Loucy (cell line): ENCODE measurements around the gene MGRN1.

Source experiments
- H2AFZ ChIP-seq: fragments of 200-600 bp; sonication (generic); 2 replicates; pipeline ENCODE4 v1.6.0; 2016; ENCODE audit warnings: antibody characterized with exemption, mild to moderate bottlenecking, low read length, moderate library complexity
- H3F3A ChIP-seq: fragments of 200-600 bp; 2 replicates; pipeline ENCODE4 v1.6.0; 2016; ENCODE audit warnings: antibody characterized with exemption, low read depth, mild to moderate bottlenecking
- H3K27me3 ChIP-seq: fragments of 200-600 bp; sonication (generic); 2 replicates; pipeline ENCODE4 v1.6.1; 2014; ENCODE audit warnings: low read length, mild to moderate bottlenecking; ENCODE audit not compliant: insufficient read depth, poor library complexity, severe bottlenecking
- H3K36me3 ChIP-seq: fragments of 200-600 bp; sonication (generic); 2 replicates; pipeline ENCODE4 v1.6.1; 2016; ENCODE audit warnings: low read length; ENCODE audit not compliant: insufficient read depth
- H3K4me1 ChIP-seq: fragments of 200-600 bp; sonication (generic); 2 replicates; pipeline ENCODE4 v1.5.1; 2014; ENCODE audit warnings: low read length, mild to moderate bottlenecking; ENCODE audit not compliant: insufficient read depth, poor library complexity, severe bottlenecking
- H3K4me2 ChIP-seq: fragments of 200-600 bp; sonication (generic); 2 replicates; pipeline ENCODE4 v1.6.0; 2014; ENCODE audit warnings: antibody characterized with exemption, low read length, low read depth, mild to moderate bottlenecking; ENCODE audit not compliant: poor library complexity, severe bottlenecking
- H3K4me3 ChIP-seq: fragments of 200-600 bp; sonication (generic); 2 replicates; pipeline ENCODE4 v1.5.1; 2014; ENCODE audit warnings: low read length, mild to moderate bottlenecking, mixed read lengths; ENCODE audit not compliant: poor library complexity, severe bottlenecking
- H3K79me2 ChIP-seq: fragments of 200-600 bp; sonication (generic); 2 replicates; pipeline ENCODE4 v1.6.1; 2014; ENCODE audit warnings: low read length; ENCODE audit not compliant: insufficient read depth
- H3K9ac ChIP-seq: fragments of 200-600 bp; sonication (generic); 2 replicates; pipeline ENCODE4 v1.6.0; 2014; ENCODE audit warnings: mild to moderate bottlenecking, low read depth, low read length, moderate library complexity; ENCODE audit not compliant: poor library complexity, severe bottlenecking
- H3K9me2 ChIP-seq: fragments of 200-600 bp; sonication (generic); replicated peaks from 2 replicates; pipeline ENCODE4 v1.6.1; 2016; ENCODE audit warnings: low read depth, low read length, mixed read lengths
- H3K9me3 ChIP-seq: fragments of 200-600 bp; sonication (generic); 2 replicates; pipeline ENCODE4 v1.6.1; 2014; ENCODE audit warnings: mild to moderate bottlenecking, antibody characterized with exemption, low read length, low read depth; ENCODE audit not compliant: insufficient read depth
- H4K20me1 ChIP-seq: fragments of 200-600 bp; sonication (generic); 2 replicates; pipeline ENCODE4 v1.6.0; 2014; ENCODE audit warnings: antibody characterized with exemption, low read length, mild to moderate bottlenecking; ENCODE audit not compliant: insufficient read depth, poor library complexity, severe bottlenecking
- EZH2phosphoT487 ChIP-seq: fragments of 200-600 bp; IDR thresholded peaks from 2 replicates; pipeline ENCODE4 v1.6.1; 2018; ENCODE audit warnings: antibody characterized with exemption, mild to moderate bottlenecking, moderate library complexity, borderline replicate concordance
- TF ChIP-seq, protein P1 (sequence below): fragments of 200-600 bp; sonication (generic); conservative IDR thresholded peaks from 2 replicates; pipeline ENCODE4 v1.5.1; 2014; ENCODE audit warnings: mild to moderate bottlenecking, antibody characterized with exemption, low read length

Gene MGRN1

DNA sequence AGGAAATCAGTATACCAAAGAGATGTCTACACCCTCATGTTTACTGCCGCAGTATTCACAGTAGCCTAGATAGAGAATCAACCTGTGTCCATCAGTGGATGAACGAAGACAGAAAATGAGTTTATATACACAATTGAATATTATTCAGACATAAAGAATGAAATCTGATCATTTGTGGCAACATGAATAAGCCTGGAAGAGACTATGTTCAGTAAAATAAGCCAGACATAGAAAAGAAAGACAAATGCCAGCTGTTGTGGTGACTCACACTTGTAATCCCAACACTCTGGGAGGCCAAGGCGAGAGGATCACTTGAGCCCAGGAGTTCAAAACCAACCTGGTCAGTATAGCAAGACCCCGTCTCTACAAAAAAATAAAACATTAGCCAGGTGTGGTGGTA, 84.9 kb downstream of the MGRN1 start:
- peaks cover 8% of the 10 kb centered on the region; the same call in 1 of the 2 replicates for H3K36me3 ChIP-seq

DNA sequence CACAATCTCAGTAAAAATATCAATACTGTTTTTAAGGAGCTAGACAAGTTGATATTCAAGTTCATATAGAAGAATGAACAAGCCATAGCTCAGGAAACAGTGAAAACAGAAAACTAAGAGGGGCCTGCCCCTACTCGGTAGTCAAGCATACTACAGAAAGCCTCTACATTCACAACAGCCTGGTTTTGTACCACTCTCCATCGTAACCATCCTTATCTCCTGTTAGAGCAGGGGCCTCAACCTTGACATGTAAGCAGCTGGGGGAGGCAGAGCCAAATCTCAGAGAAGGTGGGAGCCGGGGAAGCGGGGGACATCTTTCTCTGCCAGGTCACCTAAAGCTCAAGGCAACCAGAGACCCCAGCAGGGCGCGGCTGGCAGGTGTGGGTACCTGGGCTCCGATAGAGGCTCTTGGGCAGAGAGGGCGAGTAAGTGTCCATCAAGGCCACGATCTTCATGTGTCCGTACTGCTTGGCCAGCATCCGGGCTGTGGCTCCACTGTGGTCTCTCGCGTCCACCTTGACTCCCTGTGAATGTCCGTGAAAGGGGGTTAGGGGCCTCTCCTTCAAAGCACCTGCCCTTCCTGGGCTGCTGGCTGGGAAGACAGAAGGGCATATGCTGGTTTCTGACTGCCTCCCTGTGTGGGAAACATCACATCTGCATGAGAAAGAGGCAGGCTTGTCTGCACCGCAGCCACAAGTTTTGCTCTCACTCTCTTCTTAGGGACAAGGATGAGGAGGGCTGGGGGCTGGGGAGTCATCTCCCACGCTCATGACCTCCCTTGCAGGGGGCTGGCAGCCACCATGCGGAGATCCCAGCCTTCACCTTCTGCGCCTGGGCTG, 89.3 kb downstream of the MGRN1 start:
- no peaks in the 10 kb centered on the region for H4K20me1 ChIP-seq
- H3K4me2 ChIP-seq: no peak overlapping the region

More for the DNA sequence above, 84.9 kb downstream of the MGRN1 start:
- Histone ChIP-seq H3K9ac (no peak overlapping the region), H2AFZ (no peak overlapping the region), H3K4me2 (no peak overlapping the region), H3K4me1 (no peaks in the 10 kb centered on the region), H3F3A (no peaks in the 10 kb centered on the region), H3K9me2 (no peaks in the 10 kb centered on the region), H3K9me3 (no peaks in the 10 kb centered on the region), H3K27me3 (no peaks in the 10 kb centered on the region), H3K4me3 (no peak overlapping the region), H3K79me2 (no peaks in the 10 kb centered on the region), H4K20me1 (no peaks in the 10 kb centered on the region)
- no peak for TF ChIP-seq EZH2phosphoT487
- TF ChIP-seq, protein P1, sequence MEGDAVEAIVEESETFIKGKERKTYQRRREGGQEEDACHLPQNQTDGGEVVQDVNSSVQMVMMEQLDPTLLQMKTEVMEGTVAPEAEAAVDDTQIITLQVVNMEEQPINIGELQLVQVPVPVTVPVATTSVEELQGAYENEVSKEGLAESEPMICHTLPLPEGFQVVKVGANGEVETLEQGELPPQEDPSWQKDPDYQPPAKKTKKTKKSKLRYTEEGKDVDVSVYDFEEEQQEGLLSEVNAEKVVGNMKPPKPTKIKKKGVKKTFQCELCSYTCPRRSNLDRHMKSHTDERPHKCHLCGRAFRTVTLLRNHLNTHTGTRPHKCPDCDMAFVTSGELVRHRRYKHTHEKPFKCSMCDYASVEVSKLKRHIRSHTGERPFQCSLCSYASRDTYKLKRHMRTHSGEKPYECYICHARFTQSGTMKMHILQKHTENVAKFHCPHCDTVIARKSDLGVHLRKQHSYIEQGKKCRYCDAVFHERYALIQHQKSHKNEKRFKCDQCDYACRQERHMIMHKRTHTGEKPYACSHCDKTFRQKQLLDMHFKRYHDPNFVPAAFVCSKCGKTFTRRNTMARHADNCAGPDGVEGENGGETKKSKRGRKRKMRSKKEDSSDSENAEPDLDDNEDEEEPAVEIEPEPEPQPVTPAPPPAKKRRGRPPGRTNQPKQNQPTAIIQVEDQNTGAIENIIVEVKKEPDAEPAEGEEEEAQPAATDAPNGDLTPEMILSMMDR: no peak

GRCh38 chr16:4714996-4715395, 90.4 kb downstream of the MGRN1 start:
- no peaks in the 10 kb centered on the region for H3K79me2 ChIP-seq
- no peak overlapping the region for H3K4me3 ChIP-seq
- H3K36me3 ChIP-seq: peaks cover 5% of the 10 kb centered on the region; the same call in 1 of the 2 replicates
- H2AFZ ChIP-seq: no peak overlapping the region
- no peak for TF ChIP-seq EZH2phosphoT487
- TF ChIP-seq, protein P1: no peak
- H3K4me1 ChIP-seq: no peaks in the 10 kb centered on the region
- no peaks in the 10 kb centered on the region for H3F3A ChIP-seq
- no peaks in the 10 kb centered on the region for H3K27me3 ChIP-seq
- no peaks in the 10 kb centered on the region for H4K20me1 ChIP-seq
- H3K9me2 ChIP-seq: no peaks in the 10 kb centered on the region
- no peak overlapping the region for H3K9ac ChIP-seq
- no peak overlapping the region for H3K4me2 ChIP-seq
- H3K9me3 ChIP-seq: no peaks in the 10 kb centered on the region

More for the DNA sequence above, 89.3 kb downstream of the MGRN1 start:
- Histone ChIP-seq H3K79me2 (no peaks in the 10 kb centered on the region), H2AFZ (no peak overlapping the region), H3K9me2 (no peaks in the 10 kb centered on the region), H3F3A (no peaks in the 10 kb centered on the region), H3K9me3 (no peaks in the 10 kb centered on the region), H3K9ac (no peak overlapping the region), H3K27me3 (no peaks in the 10 kb centered on the region), H3K36me3 (peaks cover 8% of the 10 kb centered on the region; the same call in 1 of the 2 replicates), H3K4me3 (no peak overlapping the region), H3K4me1 (no peaks in the 10 kb centered on the region)
- no peak for TF ChIP-seq EZH2phosphoT487
- TF ChIP-seq, protein P1: no peak
